Activated CD8-positive, alpha-beta memory T cell treated with anti-CD3 and anti-CD28 coated beads for 36 hours (primary cell): ENCODE results near the gene MXRA7. TPM values are rescaled to one million over a fixed set of nuclear protein-coding genes. Genes with fewer than 3 reads are reported as not detected.
"Not testable (repeated sequence)": the region's sequence is repeated elsewhere in the genome, so short reads cannot be mapped to it uniquely, and the experiment has no call there.

Source experiments
- CTCF ChIA-PET: fragments of 350-600 bp; sonication (Branson Sonifier 250); formaldehyde crosslinking; loops from one replicate; lab custom pipeline; 2021; ENCODE audit warnings: antibody characterized with exemption; lab: Charles Lee
- POLR2A ChIA-PET: fragments of 350-600 bp; sonication (Branson Sonifier 250); formaldehyde crosslinking; loops from one replicate; lab custom pipeline; 2021; ENCODE audit warnings: antibody characterized with exemption; lab: Charles Lee
- total RNA-seq, 2 experiments: library from RNA; stranded (reverse); gene quantifications; one replicate each; pipeline ENCODE4 v1.2.3, GENCODE V29; 2021

The MXRA7 gene, protein sequence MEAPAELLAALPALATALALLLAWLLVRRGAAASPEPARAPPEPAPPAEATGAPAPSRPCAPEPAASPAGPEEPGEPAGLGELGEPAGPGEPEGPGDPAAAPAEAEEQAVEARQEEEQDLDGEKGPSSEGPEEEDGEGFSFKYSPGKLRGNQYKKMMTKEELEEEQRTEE
- total RNA-seq: 10 to 100 TPM; 24.5 to 26.0 TPM

DNA sequence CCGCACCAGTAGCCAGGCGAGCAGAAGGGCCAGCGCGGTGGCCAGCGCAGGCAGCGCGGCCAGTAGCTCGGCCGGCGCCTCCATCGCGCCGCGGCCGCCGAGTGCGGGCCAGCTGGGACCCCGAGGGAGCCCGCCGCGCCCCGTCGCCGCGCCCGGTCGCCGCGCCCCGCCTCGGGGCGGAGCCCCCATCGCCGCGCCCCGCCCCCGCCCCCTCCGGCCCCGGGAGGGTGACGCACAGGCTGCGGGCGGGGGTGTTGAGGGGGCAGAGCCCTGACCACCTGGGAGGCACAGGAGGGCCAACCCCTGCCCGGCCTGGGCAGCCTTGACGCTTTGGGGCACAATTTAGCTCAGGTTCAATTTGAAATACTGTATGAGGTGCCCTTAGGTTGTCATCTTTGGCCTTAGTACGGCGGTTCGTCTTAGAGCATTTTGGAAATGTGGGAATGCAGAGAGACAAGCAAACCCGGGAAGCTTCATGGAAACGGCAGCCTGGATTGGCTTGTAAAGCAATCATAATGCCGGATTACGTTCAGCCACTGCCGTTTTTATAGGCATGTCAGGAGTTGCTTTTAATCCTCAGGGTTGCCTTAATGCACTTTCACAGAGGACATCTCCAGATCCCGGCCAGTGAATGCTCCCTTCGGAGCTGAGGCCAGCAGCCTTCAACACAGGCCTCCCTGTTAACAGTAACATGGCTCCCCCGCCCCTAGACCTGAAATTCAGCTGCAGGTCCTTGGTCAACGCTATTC lies at the start of gene MXRA7:
TSS of gene MXRA7 (minus strand) at position 103 of the 749 bp plus-strand sequence. CDS start at position 84, 19 bp downstream.
- ChIA-PET POLR2A (no interaction called here), CTCF (interaction anchor here (0.7 to 1.4 kb wide), 5 partner anchors 20 to 153 kb away, joined by 3 to 4 read pairs (median 3); no protein-coding TSS in a partner anchor)

GRCh38 chr17:76758570-76758969 lies 47.8 kb upstream of the MXRA7 start:
- ChIA-PET CTCF (interaction anchor here (0.7 kb wide), 3 partner anchors 11 to 42 kb away, joined by 3 to 4 read pairs (median 4); no protein-coding TSS in a partner anchor), POLR2A (interaction anchor here (0.6 to 0.7 kb wide), 2 partner anchors 22 to 330 kb away, joined by 3 read pairs; no protein-coding TSS in a partner anchor)

DNA sequence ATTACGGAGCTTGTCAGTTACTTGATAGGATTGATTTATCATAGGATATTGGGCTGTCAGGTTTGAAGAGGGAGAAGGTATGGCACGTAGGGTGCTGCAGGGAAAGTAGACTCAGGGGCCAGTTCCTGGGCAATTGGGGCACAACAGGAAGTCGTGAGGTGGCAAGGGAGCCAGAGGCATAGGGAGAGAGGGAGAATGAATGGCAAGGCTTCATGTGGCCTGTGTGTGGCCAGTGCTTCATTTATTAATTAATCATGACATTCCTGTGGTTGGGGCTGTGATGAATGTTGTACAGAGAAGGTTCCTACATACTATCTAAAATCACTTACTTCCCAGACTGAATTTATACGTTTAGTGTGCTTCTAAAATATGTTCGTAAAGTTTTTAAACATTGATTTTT lies 46.5 kb upstream of the MXRA7 start:
- POLR2A ChIA-PET: no interaction called here
- CTCF ChIA-PET: interaction anchor here (0.6 kb wide), 1 partner anchor 454 kb away, joined by 3 read pairs; no protein-coding TSS in a partner anchor

DNA sequence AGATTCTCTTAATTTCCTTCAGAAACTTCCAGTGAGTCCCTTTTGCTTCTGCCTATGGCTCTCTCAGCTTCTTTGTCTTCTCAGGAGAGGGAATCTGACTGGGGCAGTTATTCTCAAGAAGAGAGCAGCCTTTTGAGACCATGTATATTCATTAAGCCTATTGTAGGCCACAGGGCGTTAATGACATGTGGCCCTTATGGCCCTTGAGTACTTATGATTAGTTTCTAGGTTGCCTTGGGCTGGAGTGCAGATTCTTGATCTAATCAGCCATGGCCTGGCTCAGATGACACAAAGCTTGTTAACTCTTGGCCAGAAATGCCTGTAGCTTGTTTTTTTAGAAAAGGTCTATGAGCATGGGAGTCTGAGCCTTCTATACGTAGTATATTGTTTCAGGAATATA lies 44.5 kb upstream of the MXRA7 start:
- ChIA-PET POLR2A (no interaction called here), CTCF (no interaction called here)

- CTCF ChIA-PET: interaction anchor here (1.0 kb wide), 1 partner anchor 19 kb away, joined by 3 read pairs; no protein-coding TSS in a partner anchor
- POLR2A ChIA-PET: interaction anchor here (0.6 kb wide), 1 partner anchor 68 kb away, joined by 4 read pairs; no protein-coding TSS in a partner anchor
These were observed 42.5 kb upstream of the MXRA7 start for GRCh38 chr17:76753061-76753961.

- ChIA-PET CTCF (interaction anchor here (1.0 to 1.1 kb wide), 2 partner anchors 26 to 35 kb away, joined by 3 to 4 read pairs; no protein-coding TSS in a partner anchor), POLR2A (interaction anchor here (0.7 to 1.1 kb wide), 4 partner anchors 14 to 913 kb away, joined by 3 to 8 read pairs (median 3); no protein-coding TSS in a partner anchor)
These were observed 41.2 kb upstream of the MXRA7 start for GRCh38 chr17:76752006-76752405.

DNA sequence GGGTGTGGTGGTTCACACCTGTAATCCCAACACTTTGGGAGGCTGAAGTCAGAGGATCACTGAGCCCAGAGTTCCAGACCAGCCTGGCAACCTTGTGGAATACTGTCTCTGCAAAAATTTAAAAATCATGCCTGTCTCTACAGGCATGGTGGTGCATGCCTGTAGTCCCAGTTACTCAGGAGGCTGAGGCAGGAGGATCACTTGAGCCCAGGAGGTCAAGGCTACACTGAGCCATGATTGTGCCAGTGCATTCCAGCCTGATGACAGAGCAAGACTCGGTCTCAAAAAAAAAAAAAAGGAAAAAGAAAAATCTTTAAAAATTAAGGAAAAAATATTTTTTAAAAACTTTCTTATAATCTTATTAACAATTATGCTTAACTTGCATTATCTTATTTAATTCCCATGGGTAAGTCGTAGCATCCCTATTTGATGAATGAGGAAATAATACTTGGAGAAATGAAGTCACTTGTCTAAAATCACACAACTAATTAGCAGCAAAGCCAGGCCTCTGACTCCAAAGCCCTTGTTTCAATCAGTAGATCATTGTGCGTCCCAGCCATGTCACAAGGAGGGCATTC lies 40.7 kb upstream of the MXRA7 start:
- CTCF ChIA-PET: interaction anchor here (1.0 to 1.1 kb wide), 2 partner anchors 26 to 35 kb away, joined by 3 to 4 read pairs; no protein-coding TSS in a partner anchor

DNA sequence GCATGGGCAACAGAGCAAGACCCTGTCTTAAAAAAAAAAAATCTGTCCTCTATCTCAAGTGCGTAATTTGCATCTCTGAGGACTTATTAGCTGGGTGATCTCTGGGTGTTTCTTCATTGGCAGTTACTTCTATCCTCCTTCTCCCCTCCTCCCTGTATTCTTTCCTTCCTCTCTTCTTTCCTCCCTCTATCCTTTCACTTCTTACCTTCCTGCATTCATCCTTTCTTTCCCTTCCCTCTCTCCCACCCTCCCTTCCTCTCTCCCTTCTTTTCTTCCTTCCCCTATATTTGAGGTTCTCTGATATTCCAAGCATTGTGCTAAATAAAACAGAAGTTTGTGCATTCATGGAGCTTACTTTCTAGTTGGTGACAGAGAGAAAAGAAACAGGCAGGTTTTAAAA lies 37.9 kb upstream of the MXRA7 start:
- CTCF ChIA-PET: no interaction called here
- POLR2A ChIA-PET: no interaction called here

More for the DNA sequence above, 40.7 kb upstream of the MXRA7 start:
- POLR2A ChIA-PET: interaction anchor here (0.8 to 1.1 kb wide), 2 partner anchors 14 to 16 kb away, joined by 3 to 8 read pairs; no protein-coding TSS in a partner anchor

DNA sequence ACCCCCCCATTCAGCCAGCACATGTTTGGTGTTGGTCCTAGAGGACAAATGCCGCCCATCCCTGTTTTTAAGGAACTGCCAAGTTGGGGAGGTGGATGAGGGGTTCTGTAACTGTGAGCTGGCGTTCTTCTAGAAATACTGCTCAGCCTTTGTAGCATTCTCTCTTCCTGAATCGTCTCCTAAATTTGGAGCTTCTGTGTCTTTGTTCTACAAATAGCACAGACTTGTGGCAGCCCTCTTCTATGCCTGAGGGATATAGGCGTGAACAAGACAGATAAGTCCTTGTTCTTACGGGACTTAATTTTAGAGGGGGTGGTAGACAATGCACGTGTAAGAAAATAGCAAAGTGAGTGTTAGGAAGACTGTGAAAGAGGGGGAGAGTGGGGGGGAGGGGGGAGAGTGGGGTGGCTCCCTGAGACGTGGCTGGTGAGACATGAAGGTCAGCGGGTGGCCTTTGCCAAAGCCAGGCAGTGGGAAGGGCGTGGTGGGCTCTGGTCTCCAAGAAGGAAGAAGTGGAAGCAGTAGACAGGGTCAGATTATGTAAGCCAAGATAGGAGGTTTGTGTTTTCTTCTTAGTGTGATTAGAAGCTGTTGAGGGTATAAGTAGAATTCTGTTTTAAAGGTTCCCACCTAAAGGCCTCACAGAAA lies 37.1 kb upstream of the MXRA7 start:
- ChIA-PET CTCF (interaction anchor here (0.6 kb wide), 2 partner anchors 11 to 22 kb away, joined by 3 to 4 read pairs; no protein-coding TSS in a partner anchor), POLR2A (no interaction called here)

DNA sequence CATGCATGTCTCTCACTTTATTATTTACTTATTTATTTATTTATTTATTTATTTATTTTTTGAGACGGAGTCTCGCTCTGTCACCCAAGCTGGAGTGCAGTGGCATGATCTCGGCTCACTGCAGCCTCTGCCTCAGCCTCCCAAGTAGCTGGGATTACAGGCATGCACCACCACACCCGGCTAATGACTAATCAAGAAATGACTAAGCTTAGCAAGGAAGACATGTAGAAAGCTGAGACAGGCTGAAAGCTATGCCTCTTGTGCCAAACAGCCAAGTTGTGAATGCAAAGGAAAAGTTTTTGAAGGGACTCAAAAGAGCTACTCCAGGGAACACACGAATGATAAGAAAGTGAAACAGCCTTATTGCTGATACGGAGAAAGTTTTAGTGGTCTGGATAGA lies 35.0 kb upstream of the MXRA7 start:
- POLR2A ChIA-PET, CTCF ChIA-PET: not testable (repeated sequence)

- ChIA-PET POLR2A (no interaction called here), CTCF (no interaction called here)
These were observed 34.0 kb upstream of the MXRA7 start for GRCh38 chr17:76744747-76745146.

GRCh38 chr17:76742958-76743357 lies 32.2 kb upstream of the MXRA7 start:
- CTCF ChIA-PET: interaction anchor here (1.2 kb wide), 1 partner anchor 26 kb away, joined by 6 read pairs; no protein-coding TSS in a partner anchor
- POLR2A ChIA-PET: interaction anchor here (0.6 kb wide), 1 partner anchor 23 kb away, joined by 8 read pairs; no protein-coding TSS in a partner anchor

DNA sequence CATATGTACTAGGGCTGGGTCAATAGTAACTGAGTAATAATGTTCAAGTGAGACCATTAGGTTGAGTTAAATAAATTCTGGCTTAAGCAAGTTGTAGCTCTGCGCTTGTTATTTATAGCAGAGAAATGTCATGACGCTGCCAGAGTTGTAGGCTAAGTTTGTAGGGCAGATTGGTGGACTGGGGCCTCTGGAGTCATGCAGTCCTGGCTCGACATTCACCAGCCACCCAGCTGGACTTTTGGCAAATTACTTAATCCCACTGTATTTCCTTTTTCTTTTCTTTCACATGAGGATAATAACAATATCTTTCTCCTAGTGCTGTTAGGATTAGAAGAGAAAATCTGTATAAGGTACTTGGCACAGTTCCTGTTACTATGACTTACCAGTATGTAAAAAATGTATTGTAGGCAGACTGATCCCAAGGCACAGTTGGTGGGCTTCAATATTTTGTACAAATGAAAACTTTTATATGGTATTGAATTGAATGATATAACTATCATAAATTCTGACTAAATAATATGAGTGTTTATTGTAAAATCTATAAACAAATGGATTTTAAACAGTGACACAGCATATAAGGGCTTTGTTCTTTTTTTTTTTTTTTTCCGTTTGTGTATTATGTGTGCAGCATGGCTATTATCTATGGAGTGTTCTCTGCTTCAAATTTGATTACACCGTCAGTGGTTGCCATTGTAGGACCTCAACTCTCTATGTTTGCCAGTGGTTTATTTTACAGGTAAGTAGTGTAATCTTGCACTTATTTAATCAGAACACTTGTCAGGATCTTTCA lies 29.8 kb upstream of the MXRA7 start:
- ChIA-PET CTCF (no interaction called here), POLR2A (no interaction called here)

GRCh38 chr17:76739568-76740115 lies 28.9 kb upstream of the MXRA7 start:
- CTCF ChIA-PET: not testable (repeated sequence)

DNA sequence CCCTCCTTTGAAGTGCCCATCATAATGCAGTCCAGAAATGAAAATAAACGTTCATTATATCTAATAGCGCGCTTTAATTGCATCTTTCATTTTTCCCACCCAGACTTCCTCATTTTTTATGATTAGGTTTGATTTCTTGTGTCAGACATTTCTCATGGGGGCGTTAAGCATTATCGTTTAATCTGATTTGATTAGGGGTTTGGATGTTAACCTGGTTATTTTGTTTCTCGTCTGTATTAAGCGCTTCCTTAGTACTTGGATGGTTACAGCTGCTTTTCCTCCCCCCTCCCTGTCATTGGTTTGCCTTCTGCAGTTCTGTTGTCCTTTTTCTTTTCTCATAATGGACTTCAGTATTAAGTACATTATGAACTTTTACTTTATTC lies 27.7 kb upstream of the MXRA7 start:
- ChIA-PET CTCF (interaction anchor here (0.9 to 3.3 kb wide), 2 partner anchors 11 to 34 kb away, joined by 3 to 18 read pairs; partner anchors contain the start of genes JMJD6 and METTL23), POLR2A (interaction anchor here (5.5 kb wide), 1 partner anchor 12 kb away, joined by 87 read pairs; the partner anchor contains the start of genes JMJD6 and METTL23)

More at GRCh38 chr17:76739568-76740115, 28.9 kb upstream of the MXRA7 start:
- POLR2A ChIA-PET: interaction anchor here (5.5 kb wide), 1 partner anchor 13 kb away, joined by 87 read pairs; the partner anchor contains the start of genes JMJD6 and METTL23
